Erythroblast (primary cell): ENCODE measurements around the gene TAGAP.

ENCODE experiments used
- GATA1 ChIP-seq: IDR thresholded peaks from 2 replicates; pipeline ENCODE4 v1.6.1; 2011; ENCODE audit warnings: low read depth, mild to moderate bottlenecking, control low read depth, low read length, moderate library complexity
- POLR2A ChIP-seq: IDR thresholded peaks from 2 replicates; pipeline ENCODE4 v1.6.1; 2011; ENCODE audit warnings: mild to moderate bottlenecking, low read length

DNA sequence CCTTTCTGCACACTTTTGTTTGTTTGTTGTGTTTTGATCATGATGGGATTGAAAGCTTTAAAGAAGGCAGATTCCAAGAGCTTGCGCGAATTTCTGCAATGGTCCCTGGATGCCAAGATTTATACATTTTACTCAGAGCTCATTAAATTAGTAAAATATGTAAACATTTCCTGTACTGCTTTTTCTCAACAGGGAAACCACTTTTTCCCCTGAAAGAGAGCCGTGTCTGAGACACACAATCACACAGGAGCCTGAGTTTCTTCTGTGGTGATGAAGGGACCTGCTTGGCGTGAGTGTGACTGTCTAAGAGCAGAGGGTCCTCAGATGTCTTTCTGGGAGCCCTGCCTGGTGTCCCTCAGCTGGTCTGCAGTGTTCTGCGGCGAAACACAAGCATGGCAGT lies 12.1 kb upstream of the TAGAP start:
- TF ChIP-seq POLR2A: no peak
- TF ChIP-seq GATA1: no peak
